Mammary epithelial cell (primary cell): ENCODE measurements around the gene SCN9A.

ENCODE experiments used
- CTCF ChIP-seq, 2 donors: IDR thresholded peaks in 1 of 2; conservative IDR thresholded peaks in 1 of 2; 2 replicates each; pipeline ENCODE4 v1.5.1; 2011 to 2012; ENCODE audit warnings: inconsistent platforms in 2 of 2, low read length in 2 of 2, mild to moderate bottlenecking in 2 of 2, control low read depth in 1 of 2, low read depth in 1 of 2; ENCODE audit not compliant: insufficient read depth in 1 of 2; ENCODE audit errors: extremely low read depth in 1 of 2
- EZH2 ChIP-seq: IDR thresholded peaks from 2 replicates; pipeline ENCODE4 v1.6.1; 2012; ENCODE audit warnings: low read length, inconsistent platforms, borderline replicate concordance

- TF ChIP-seq CTCF (conservative IDR thresholded peaks at IDR 0.05 in 1 of 2, IDR thresholded peaks at IDR 0.05 in 1 of 2; ENCODE audit: extremely low read depth in 1 of 2, insufficient read depth in 1 of 2, low read depth in 1 of 2, low read length in 2 of 2) (no peak), EZH2 (no peak)
Observed at GRCh38 chr2:166350525-166350924, 25.2 kb downstream of the SCN9A start.
